GM21423 (cell line): ENCODE results near the gene CFAP161.

Experiments used
- ATAC-seq: cut with Tn5 transposase; IDR thresholded peaks from one replicate; pipeline ENCODE4 v1.9.1; 2021; ENCODE audit warnings: mild to moderate bottlenecking, moderate library complexity; ENCODE audit not compliant: unreplicated experiment

Gene CFAP161

DNA sequence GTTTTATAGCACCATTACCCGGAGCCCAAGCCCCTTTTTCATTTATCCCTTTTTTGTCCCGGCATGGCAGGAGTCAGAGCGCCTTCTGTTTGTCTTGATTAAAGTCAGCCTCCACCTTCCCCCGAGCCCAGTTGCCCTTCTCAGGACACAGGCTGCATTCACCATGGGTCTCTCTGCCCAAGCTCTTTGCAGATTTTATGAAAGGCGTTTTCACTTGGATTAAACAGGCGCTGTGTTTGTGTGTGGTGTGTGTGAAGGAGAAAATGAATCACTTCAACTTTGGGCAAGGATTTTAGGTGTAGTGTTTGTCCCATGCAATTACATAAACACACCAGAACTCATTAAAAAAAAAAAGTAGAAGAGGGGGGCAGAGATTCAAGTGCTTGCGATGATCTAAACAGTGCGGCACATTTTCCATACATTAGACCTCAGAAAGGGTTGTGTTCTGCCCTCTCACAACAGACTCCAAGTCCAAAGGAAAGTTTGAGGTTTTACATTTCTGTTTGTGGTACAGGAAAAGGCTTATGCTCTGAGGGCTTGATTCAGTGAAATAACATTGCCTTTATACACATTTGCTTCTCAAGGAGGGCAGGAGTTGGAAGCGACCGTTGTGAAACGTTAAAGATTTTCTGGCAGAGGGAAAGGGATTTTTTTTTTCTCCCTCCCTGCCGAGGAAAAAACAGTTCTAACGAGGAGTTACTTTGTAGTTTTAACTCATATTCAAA lies 48.1 kb downstream of the CFAP161 start:
- no peak for ATAC-seq

DNA sequence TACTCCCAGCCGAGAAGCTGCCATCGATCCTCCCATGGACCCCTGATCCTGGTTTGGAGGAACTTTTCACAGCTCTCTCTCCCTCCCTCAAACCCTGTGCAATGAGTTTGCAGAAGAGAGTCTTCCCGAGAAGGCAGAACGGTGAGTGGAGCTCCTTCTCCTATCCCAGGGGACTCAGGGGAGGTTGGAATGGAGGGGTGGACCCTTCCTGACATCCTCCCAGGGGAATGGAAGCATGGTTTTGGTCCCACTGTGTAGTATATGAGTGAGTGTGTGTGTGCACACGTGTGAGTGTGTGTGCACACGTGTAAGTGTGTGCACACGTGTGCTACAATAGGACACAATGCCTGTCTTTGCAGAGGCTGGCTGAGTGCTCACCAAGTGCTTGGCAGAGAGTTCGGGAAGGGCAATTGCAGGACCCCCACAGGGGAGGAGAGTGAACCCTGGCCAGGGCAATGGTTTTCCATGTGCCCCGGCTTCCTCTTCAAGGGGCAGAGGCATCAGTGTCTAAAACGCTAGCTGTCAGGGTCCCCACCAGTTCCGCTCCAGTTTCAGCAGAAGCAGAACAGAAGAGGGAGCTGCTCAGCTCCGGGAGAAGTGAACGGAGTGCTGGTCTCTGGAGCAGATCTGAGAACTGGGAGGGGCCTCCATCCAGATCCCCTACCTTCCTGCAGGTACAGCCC lies 48.8 kb downstream of the CFAP161 start:
- no peak for ATAC-seq

GRCh38 chr15:81183439-81183775 lies 49.3 kb downstream of the CFAP161 start:
- ATAC-seq: no peak

GRCh38 chr15:81184188-81184587 lies 50.1 kb downstream of the CFAP161 start:
- ATAC-seq: no peak

- ATAC-seq: no peak
These were observed 51.7 kb downstream of the CFAP161 start for GRCh38 chr15:81185631-81186295.

- no peak for ATAC-seq
These were observed 54.3 kb downstream of the CFAP161 start for GRCh38 chr15:81188354-81188753.

DNA sequence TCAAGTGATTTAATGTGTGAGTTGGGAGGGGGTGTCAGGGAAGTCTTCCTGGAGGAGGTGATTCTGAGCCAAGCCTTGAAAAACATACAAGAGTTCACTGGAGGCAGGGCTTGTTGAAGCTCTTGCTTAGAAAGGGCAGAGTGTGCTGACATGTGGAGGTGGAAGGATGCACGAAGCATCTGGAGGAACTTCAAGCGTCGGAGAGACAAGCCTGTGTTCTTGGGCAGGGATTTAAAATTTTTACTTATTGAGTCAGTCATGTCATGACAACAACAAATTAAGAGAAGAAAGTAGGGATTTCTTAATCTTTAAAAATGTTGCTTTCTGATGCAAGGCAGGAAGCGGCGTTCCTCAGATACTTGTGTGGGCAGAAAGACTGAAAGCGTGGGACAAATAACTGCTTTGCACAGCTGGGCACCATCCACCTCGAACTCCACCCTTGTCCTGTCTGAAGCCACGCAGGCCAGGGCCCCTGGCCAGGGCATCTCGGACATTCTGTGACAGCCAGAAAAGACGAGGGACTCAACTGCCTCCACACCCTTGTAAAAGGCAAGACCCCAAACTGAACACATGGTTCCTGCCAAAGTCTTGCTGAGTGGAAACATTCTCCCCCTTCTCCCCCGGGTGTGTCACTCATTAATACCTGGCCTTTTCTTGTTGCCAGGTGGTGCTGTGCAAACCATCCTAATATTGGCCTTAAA lies 55.7 kb downstream of the CFAP161 start:
- ATAC-seq: no peak

- ATAC-seq: no peak
These were observed 56.9 kb downstream of the CFAP161 start for GRCh38 chr15:81190922-81191507.

GRCh38 chr15:81191701-81192100 lies 57.6 kb downstream of the CFAP161 start:
- ATAC-seq: no peak

- no peak for ATAC-seq
These were observed 60.7 kb downstream of the CFAP161 start for GRCh38 chr15:81194723-81195122.

- no peak for ATAC-seq
These were observed 61.3 kb downstream of the CFAP161 start for GRCh38 chr15:81195339-81195864.

- no peak for ATAC-seq
These were observed 62.6 kb downstream of the CFAP161 start, which contains the start of gene IL16 for GRCh38 chr15:81196576-81197254. IL16 (plus strand) TSS chr15:81196879; CDS start chr15:81225400, 28,521 bp downstream.

DNA sequence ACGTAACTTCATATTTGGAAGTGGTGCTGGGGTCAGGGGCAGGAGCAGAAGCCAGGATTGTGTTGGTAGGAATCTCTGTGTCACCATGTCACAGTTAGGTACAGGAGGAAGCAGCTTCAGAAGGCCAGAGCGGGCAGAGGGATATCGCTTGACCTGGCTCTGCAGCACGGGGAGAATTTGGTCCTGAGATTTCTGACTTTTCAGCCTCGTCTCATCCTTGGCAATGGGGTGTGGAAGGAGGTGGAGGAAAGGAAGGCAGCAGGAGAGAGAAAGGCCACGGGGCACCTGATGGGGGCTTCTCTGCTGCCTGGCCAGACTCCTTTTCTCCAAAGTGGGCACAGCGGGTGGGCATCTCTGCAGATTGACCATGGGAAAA lies 63.2 kb downstream of the CFAP161 start:
- no peak for ATAC-seq

DNA sequence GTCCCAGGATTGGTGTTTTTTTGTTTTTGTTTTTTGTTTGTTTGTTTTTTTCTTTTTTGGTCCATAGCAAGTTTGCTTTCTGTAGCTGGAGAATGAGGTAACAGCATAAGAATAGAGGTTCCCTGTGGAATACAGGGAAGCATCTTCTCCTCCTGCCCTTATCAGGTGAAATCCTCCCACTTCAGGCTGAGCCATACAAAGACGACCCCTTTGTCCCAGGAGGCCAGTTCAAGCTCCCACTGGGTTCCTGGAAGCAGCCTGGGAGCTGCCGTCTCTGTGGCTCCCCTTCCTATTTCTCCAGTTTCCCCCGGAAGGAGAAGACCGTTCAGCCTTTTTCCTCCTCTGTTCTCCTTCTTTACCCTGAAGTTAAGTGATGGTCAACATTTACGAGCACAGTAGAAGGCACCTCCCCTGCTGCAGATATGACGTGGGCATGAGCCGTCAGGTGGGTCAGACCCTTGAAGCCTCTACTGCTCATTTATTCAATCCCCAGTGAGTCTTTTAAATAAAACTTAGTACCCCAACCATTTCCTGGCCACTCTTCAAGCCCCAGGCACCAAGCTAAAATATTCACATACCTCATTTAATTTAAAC lies 63.7 kb downstream of the CFAP161 start:
- no peak for ATAC-seq
